HG03520 (cell line): ENCODE data around the gene DUSP22.
A peak's percentile ranks its signal among the peaks of the same experiment; 100 is the strongest.
"Not testable (repeated sequence)": the region's sequence is repeated elsewhere in the genome, so short reads cannot be mapped to it uniquely, and the experiment has no call there.

Experiments
- ATAC-seq: cut with Tn5 transposase; IDR thresholded peaks from one replicate; pipeline ENCODE4 v1.9.1; 2021; ENCODE audit warnings: mild to moderate bottlenecking, moderate library complexity; ENCODE audit not compliant: unreplicated experiment

Gene DUSP22, protein sequence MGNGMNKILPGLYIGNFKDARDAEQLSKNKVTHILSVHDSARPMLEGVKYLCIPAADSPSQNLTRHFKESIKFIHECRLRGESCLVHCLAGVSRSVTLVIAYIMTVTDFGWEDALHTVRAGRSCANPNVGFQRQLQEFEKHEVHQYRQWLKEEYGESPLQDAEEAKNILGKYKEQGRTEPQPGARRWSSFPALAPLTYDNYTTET

DNA sequence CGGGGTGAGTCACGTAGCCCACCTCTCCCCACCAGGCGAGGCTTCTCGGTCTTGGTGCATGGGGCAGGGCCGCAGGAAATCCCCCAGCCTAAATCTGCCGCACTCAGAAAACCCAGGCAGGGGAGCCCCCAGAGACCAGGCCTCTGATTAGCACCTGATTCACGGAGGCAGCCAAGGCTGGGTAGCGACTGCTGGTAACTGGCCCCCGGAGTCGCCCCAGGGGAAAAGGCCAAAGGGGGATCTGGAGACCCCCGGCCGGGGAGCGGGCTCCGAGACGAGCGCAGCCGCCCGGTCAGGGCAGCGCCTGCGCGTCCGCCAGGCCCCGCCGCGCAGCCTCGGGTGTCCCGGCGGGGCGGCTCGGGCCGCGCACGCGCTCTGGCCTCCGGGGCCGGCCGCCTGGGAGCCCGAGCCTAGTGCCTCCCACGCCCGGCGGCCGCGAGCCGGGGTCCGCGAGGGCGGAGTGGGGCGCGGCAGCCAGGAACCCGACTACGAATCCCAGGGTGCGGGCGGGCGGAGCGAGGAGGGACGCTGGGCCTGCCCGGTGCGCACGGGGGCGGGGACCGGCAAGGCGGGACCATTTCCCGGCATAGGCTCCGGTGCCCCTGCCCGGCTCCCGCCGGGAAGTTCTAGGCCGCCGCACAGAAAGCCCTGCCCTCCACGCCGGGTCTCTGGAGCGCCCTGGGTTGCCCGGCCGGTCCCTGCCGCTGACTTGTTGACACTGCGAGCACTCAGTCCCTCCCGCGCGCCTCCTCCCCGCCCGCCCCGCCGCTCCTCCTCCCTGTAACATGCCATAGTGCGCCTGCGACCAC, at the start of gene DUSP22:
TSS of gene DUSP22 (plus strand) at position 791 of the 809 bp plus-strand sequence. CDS start 53 bp downstream, outside the sequence.
- ATAC-seq, result peak; percentile 41

- no peak for ATAC-seq
Measured at GRCh38 chr6:246352-246751, 45.9 kb upstream of the DUSP22 start.

- ATAC-seq, result no peak
Measured at GRCh38 chr6:247351-247750, 44.9 kb upstream of the DUSP22 start.

DNA sequence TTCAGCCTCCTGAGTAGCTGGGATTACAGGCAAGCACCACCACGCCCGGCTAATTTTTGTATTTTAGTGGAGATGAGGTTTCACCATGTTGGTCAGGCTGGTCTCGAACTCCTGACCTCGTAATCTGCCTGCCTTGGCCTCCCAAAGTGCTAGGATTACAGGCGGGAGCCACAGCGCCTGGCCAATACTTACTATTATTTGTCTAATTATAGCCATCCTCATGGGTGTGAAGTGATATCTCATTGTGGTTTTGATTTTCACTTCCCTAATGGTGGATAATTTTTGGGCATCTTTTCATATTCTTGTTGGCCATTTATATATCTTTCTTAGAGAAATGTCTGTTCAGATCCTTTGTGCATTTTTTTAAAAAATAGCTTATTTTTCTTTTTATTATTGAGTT, 44.2 kb upstream of the DUSP22 start:
- not testable (repeated sequence) for ATAC-seq

DNA sequence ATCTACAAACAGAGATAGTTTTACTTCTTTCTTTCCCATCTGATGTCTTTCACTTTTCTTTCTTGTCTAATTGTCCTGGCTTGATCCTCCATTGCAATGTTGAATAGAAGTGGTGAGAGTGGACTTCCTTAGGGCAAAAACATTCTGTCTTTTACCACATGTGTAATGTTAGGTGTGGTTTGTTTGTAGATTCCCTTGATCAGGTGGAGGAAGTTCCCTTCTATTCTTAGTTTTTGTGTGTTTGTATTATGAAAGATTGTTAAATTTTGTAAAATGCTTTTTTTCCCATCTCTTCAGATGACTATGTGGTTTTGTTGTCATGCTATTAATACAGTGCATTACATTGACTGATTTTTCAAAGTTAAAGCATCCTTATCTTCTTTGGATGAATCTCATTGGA, 41.6 kb upstream of the DUSP22 start:
- no peak for ATAC-seq

- ATAC-seq, result no peak
Measured at GRCh38 chr6:251920-252319, 40.4 kb upstream of the DUSP22 start.

- no peak for ATAC-seq
Measured at GRCh38 chr6:252775-253535, 39.3 kb upstream of the DUSP22 start.

GRCh38 chr6:254016-254415, 38.3 kb upstream of the DUSP22 start:
- no peak for ATAC-seq

DNA sequence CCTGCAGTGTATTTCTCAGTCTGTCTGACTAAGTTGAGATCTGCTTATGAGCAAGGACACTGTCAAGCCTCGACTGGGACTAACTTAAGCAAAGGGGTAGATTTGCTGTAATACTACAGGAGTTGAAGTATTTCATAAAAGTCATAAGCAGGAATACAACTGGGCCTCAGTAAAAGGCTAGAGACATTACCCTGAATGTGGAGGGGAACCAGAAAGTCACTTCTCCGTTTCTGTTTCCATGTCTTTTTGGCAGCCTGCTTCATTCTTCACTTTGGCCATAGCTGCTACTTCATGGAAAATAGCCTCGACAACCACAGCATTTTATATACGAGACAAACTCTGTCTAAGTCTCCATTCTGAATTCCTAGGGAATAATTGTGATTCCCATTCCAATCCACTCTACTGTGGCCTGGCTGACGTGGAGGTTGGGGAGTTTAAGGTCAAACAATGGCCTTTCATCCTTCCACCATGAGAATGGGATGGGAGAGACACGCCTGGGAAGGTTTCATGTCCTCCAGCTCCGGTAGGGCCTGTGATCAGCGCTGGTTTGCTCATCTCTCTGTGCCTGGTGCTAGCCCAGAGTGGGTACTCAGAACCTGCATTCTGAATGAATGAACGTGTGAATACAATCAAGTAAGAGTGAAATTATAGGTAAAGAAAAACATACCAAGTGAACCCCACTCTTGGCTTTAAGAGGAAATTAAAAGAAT, 37.1 kb upstream of the DUSP22 start:
- no peak for ATAC-seq

GRCh38 chr6:255751-256083, 36.6 kb upstream of the DUSP22 start:
- ATAC-seq, result no peak

- no peak for ATAC-seq
Measured at GRCh38 chr6:256169-256568, 36.1 kb upstream of the DUSP22 start.

- no peak for ATAC-seq
Measured at GRCh38 chr6:257031-257725, 35.1 kb upstream of the DUSP22 start.

- ATAC-seq, result peak; percentile 36
Measured at GRCh38 chr6:257774-258173, 34.5 kb upstream of the DUSP22 start.

- no peak for ATAC-seq
Measured at GRCh38 chr6:259316-259715, 33.0 kb upstream of the DUSP22 start.

DNA sequence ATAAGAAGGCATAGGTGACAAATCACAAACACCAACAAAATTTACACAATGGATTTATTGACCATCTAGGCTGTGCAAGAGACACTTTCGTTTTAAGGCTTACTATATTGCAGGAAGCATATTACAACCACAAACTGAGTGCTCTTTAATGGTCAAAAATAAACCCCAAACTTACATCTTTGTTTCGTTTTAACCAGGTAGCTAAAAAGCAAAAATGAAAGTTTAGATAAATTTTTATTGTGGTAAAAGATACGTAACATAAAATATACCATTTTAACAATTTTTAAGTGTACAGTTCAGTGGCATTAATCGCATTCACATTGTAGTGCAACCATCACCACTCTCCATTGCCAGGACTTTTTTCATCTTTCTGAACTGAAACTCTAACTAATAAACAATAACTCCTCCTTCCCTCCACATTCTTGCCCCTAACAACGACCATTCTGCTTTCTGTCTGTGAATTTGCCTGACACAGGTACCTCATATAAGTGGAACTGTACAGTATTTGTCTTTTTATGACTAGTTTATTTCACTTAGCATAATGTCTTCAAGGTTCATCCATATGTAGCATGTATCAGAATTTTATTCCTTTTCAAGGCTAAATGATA, 32.3 kb upstream of the DUSP22 start:
- ATAC-seq, result peak; percentile 79

GRCh38 chr6:264626-265025, 27.7 kb upstream of the DUSP22 start:
- no peak for ATAC-seq

GRCh38 chr6:268394-268935, 23.8 kb upstream of the DUSP22 start:
- no peak for ATAC-seq

DNA sequence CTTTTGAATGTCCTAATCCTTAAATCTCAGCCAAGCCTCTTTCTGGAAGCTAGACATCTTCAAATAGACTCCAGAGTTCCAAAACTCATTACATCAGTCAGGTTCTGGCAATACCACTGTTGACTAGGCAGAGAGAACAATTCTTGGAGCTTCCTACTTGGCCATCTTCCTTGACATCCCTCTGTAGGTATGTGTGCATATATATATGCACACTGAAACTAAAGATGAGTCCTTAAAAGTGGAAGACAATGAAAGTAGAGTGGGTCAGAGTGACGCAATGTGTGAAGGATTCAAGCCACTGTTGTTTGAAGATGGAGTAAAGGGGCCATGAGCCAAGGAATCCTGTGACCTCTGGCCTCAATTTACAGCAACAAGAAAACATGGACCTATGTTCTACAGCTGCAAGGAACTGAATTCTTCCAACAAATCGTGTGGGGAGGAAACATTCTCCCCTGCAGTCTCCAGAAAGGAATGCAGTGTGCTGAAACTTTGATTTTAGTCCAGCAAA, 18.7 kb upstream of the DUSP22 start:
- ATAC-seq, result no peak

GRCh38 chr6:277746-278145, 14.5 kb upstream of the DUSP22 start:
- no peak for ATAC-seq

DNA sequence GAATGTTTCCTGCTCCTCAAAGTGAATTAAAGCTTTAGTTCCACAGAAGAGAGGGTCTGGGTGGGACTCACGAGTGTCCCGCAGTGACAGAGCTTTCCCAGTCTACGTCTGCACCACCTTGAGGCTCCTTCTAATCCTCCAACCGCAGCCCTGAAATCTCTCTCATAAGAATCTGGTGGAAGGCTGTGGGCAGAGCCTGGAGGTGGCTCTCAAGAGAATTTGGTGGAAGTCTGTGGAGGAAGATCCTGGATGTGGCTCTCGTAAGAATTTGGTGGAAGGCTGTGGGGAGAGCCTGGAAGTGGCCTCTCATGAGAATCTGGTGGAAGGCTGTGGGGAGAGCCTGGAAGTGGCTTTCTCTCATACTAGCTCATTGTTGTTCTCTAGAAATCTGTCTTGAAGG, 13.8 kb upstream of the DUSP22 start:
- no peak for ATAC-seq
